H9 (cell line): ENCODE measurements around the gene TMEM117. TPM values are rescaled to one million over a fixed set of nuclear protein-coding genes. Genes with fewer than 3 reads are reported as not detected.

ENCODE experiments used
- DNase-seq: peaks from one replicate; pipeline ENCODE4 v3.0.0-alpha.2; 2017
- H2AFZ ChIP-seq: one replicate; pipeline ENCODE4 v1.6.1; 2013; ENCODE audit warnings: mild to moderate bottlenecking, low read length, control low read depth, moderate library complexity
- H2AK5ac ChIP-seq: 2 replicates; pipeline ENCODE4 v1.6.1; 2013; ENCODE audit warnings: low read length, control low read depth, mixed read lengths; ENCODE audit not compliant: insufficient read length
- H2BK120ac ChIP-seq: one replicate; pipeline ENCODE4 v1.6.1; 2013; ENCODE audit warnings: low read depth, mild to moderate bottlenecking, low read length, control low read depth, inconsistent platforms; ENCODE audit not compliant: poor library complexity, severe bottlenecking
- H2BK12ac ChIP-seq: 2 replicates; pipeline ENCODE4 v1.6.1; 2013; ENCODE audit warnings: low read length, control low read depth, mixed read lengths, low read depth; ENCODE audit not compliant: insufficient read length
- H2BK15ac ChIP-seq: 2 replicates; pipeline ENCODE4 v1.6.1; 2013; ENCODE audit warnings: low read depth, low read length, control low read depth
- H2BK20ac ChIP-seq: one replicate; pipeline ENCODE4 v1.6.1; 2013; ENCODE audit warnings: low read depth, mild to moderate bottlenecking, low read length, control low read depth, inconsistent platforms; ENCODE audit not compliant: poor library complexity, severe bottlenecking
- H2BK5ac ChIP-seq: 2 replicates; pipeline ENCODE4 v1.6.1; 2013; ENCODE audit warnings: low read length, control low read depth, mixed read lengths; ENCODE audit not compliant: insufficient read length
- H3K14ac ChIP-seq: 2 replicates; pipeline ENCODE4 v1.6.1; 2013; ENCODE audit warnings: low read length, control low read depth; ENCODE audit not compliant: insufficient read depth
- H3K18ac ChIP-seq: 2 replicates; pipeline ENCODE4 v1.6.1; 2013; ENCODE audit warnings: low read depth, mild to moderate bottlenecking, mixed read lengths, low read length, control low read depth; ENCODE audit not compliant: insufficient read length
- H3K23ac ChIP-seq: 2 replicates; pipeline ENCODE4 v1.6.1; 2013; ENCODE audit warnings: low read length, control low read depth, mixed read lengths, low read depth; ENCODE audit not compliant: insufficient read length
- H3K23me2 ChIP-seq: 2 replicates; pipeline ENCODE4 v1.6.1; 2013; ENCODE audit warnings: low read depth, mild to moderate bottlenecking, mixed read lengths, low read length, control low read depth; ENCODE audit not compliant: insufficient read length, poor library complexity, severe bottlenecking
- H3K27ac ChIP-seq: 2 replicates; pipeline ENCODE4 v1.5.1; 2013; ENCODE audit warnings: low read length, control low read depth, mixed read lengths, low read depth; ENCODE audit not compliant: insufficient read length
- H3K27me3 ChIP-seq: 2 replicates; pipeline ENCODE4 v1.6.1; 2013; ENCODE audit warnings: low read length, control low read depth, inconsistent platforms; ENCODE audit not compliant: insufficient read depth
- H3K4ac ChIP-seq: 2 replicates; pipeline ENCODE4 v1.6.1; 2013; ENCODE audit warnings: low read depth, mild to moderate bottlenecking, control low read depth, inconsistent platforms, low read length, moderate library complexity
- H3K4me1 ChIP-seq: 2 replicates; pipeline ENCODE4 v1.6.1; 2013; ENCODE audit warnings: low read length, control low read depth, inconsistent platforms; ENCODE audit not compliant: insufficient read depth
- H3K4me2 ChIP-seq: 2 replicates; pipeline ENCODE4 v1.6.1; 2013; ENCODE audit warnings: low read length, control low read depth, mixed read lengths; ENCODE audit not compliant: insufficient read length, insufficient read depth
- H3K56ac ChIP-seq: 2 replicates; pipeline ENCODE4 v1.6.1; 2013; ENCODE audit warnings: low read depth, mild to moderate bottlenecking, mixed read lengths, low read length, control low read depth; ENCODE audit not compliant: insufficient read length
- H3K79me1 ChIP-seq: 2 replicates; pipeline ENCODE4 v1.6.1; 2013; ENCODE audit warnings: low read depth, mild to moderate bottlenecking, moderate library complexity, low read length, control low read depth, inconsistent platforms; ENCODE audit not compliant: insufficient read depth, poor library complexity, severe bottlenecking
- H3K79me2 ChIP-seq: 2 replicates; pipeline ENCODE4 v1.6.1; 2013; ENCODE audit warnings: low read length, control low read depth, inconsistent platforms; ENCODE audit not compliant: insufficient read depth
- H3K9ac ChIP-seq: 2 replicates; pipeline ENCODE4 v1.6.1; 2013; ENCODE audit warnings: low read length, control low read depth, mixed read lengths; ENCODE audit not compliant: insufficient read length; ENCODE audit errors: extremely low read depth
- H3K9me3 ChIP-seq: one replicate; pipeline ENCODE4 v1.6.1; 2013; ENCODE audit warnings: low read depth, low read length, inconsistent platforms; ENCODE audit not compliant: control insufficient read depth
- H3T11ph ChIP-seq: one replicate; pipeline ENCODE4 v1.6.1; 2013; ENCODE audit warnings: mild to moderate bottlenecking, low read length, control low read depth, inconsistent platforms
- H4K20me1 ChIP-seq: one replicate; pipeline ENCODE4 v1.6.1; 2013; ENCODE audit not compliant: control insufficient read depth, insufficient read length, insufficient read depth
- H4K5ac ChIP-seq: 2 replicates; pipeline ENCODE4 v1.6.1; 2013; ENCODE audit warnings: low read depth, mild to moderate bottlenecking, mixed read lengths, low read length, control low read depth; ENCODE audit not compliant: insufficient read length
- H4K8ac ChIP-seq: replicated peaks from 2 replicates; pipeline ENCODE4 v1.6.1; 2013; ENCODE audit warnings: low read length, control low read depth, mixed read lengths, low read depth; ENCODE audit not compliant: insufficient read length
- H4K91ac ChIP-seq: 2 replicates; pipeline ENCODE4 v1.6.1; 2013; ENCODE audit warnings: low read depth, mild to moderate bottlenecking, moderate library complexity, mixed read lengths, low read length, control low read depth; ENCODE audit not compliant: insufficient read length
- H3K27ac Mint-ChIP-seq, 3 experiments: 2 replicates in 2 of 3; 3 replicates in 1 of 3; pipeline ENCODE4 v1.8.0; 2020 to 2021; ENCODE audit warnings: mixed read lengths in 3 of 3, mild to moderate bottlenecking in 1 of 3, moderate library complexity in 1 of 3
- H3K27me3 Mint-ChIP-seq: 2 replicates; pipeline ENCODE4 v1.8.0; 2021; ENCODE audit warnings: low read depth, mild to moderate bottlenecking, moderate library complexity, mixed read lengths
- H3K36me3 Mint-ChIP-seq, 3 experiments: 2 replicates in 2 of 3; 3 replicates in 1 of 3; pipeline ENCODE4 v1.8.0; 2020 to 2021; ENCODE audit warnings: low read depth in 3 of 3, mixed read lengths in 3 of 3; ENCODE audit not compliant: insufficient read depth in 1 of 3
- H3K4me1 Mint-ChIP-seq, 2 experiments: 2 replicates each; pipeline ENCODE4 v1.8.0; 2020; ENCODE audit warnings: mixed read lengths in 2 of 2
- H3K4me3 Mint-ChIP-seq, 2 experiments: 2 replicates in 1 of 2; 3 replicates in 1 of 2; pipeline ENCODE4 v1.8.0; 2020 to 2021; ENCODE audit warnings: mild to moderate bottlenecking in 2 of 2, mixed read lengths in 2 of 2, moderate library complexity in 1 of 2
- H3K9me3 Mint-ChIP-seq, 2 experiments: 2 replicates in 1 of 2; 3 replicates in 1 of 2; pipeline ENCODE4 v1.8.0; 2020; ENCODE audit warnings: mild to moderate bottlenecking in 2 of 2, mixed read lengths in 2 of 2, moderate library complexity in 1 of 2
- CTCF ChIP-seq: fragments of 200-600 bp; sonication (generic); conservative IDR thresholded peaks from 3 replicates; pipeline ENCODE4 v1.8.0; 2021; ENCODE audit warnings: antibody characterized with exemption, mild to moderate bottlenecking
- WGBS: extraction: QIAGEN DNeasy Blood & Tissue Kit; methylation state at CpG from one replicate; pipeline ENCODE4 v1.1.7; 2013; ENCODE audit warnings: missing lambda C conversion rate, low lambda C conversion rate, mixed read lengths; ENCODE audit not compliant: insufficient read length; ENCODE audit errors: extremely low coverage; 5-methylcytosine and 5-hydroxymethylcytosine counted together
- total RNA-seq: library from RNA; stranded (reverse); gene quantifications from 2 replicates; pipeline ENCODE4 v1.2.1, GENCODE V29; 2021

TMEM117 gene
- total RNA-seq, 1 experiment from 2014 or later = 1.7 TPM

DNA sequence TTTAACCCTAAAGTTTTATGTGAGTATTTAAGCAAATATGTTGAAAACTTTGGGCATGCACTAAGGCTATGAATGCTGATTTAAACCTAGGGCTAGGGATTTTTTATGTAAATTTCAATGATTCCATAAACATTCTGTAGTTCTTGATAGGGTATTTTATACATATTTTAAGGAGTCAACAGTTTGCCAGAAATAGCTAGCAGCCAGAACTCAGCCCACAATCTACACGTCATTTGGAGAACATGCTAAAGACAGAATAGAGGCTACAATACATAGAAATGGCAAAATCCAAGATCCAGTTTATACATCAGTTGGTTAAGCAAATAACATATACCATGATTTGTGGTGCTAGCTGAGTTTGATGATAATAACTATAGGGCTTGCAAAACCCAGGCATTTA is 184.7 kb downstream of the TMEM117 start:
- H3K4me3 Mint-ChIP-seq = no peak overlapping the region
- no peaks in the 10 kb centered on the region for H3K27me3 Mint-ChIP-seq
- H3K4me2 ChIP-seq = no peak overlapping the region
- no peaks in the 10 kb centered on the region for H3K79me1 ChIP-seq
- H3K4me1 Mint-ChIP-seq = peaks cover 16 to 22% of the 10 kb centered on the region in 2 experiments
- H2AFZ ChIP-seq = no peak overlapping the region
- no peak overlapping the region for H2BK5ac ChIP-seq
- H3K27ac ChIP-seq = no peak overlapping the region
- no peak overlapping the region for H2BK120ac ChIP-seq
- H4K5ac ChIP-seq = no peak overlapping the region
- H3K9ac ChIP-seq = no peak overlapping the region
- H3K9me3 ChIP-seq = no peaks in the 10 kb centered on the region
- H3K23ac ChIP-seq = no peak overlapping the region
- no peak overlapping the region for H2AK5ac ChIP-seq
- no peak overlapping the region for H2BK20ac ChIP-seq
- no peak for TF ChIP-seq CTCF
- H3K14ac ChIP-seq = no peak overlapping the region
- H4K8ac ChIP-seq = no peak overlapping the region
- no peak overlapping the region for H3K27ac Mint-ChIP-seq
- no peak overlapping the region for H4K91ac ChIP-seq
- H2BK15ac ChIP-seq = no peak overlapping the region
- peaks cover 0 to 2% (median 0%) of the 10 kb centered on the region in 3 experiments; a peak in 2 of 7 replicates for H3K36me3 Mint-ChIP-seq
- peaks cover 4 to 5% of the 10 kb centered on the region in 2 experiments; a peak in 2 of 5 replicates for H3K9me3 Mint-ChIP-seq
- no peaks in the 10 kb centered on the region for H3K79me2 ChIP-seq
- H3T11ph ChIP-seq = no peak overlapping the region
- no peaks in the 10 kb centered on the region for H3K27me3 ChIP-seq
- H3K4me1 ChIP-seq = peaks cover 2% of the 10 kb centered on the region; the same call in 1 of the 2 replicates
- no peak overlapping the region for H3K18ac ChIP-seq
- H3K4ac ChIP-seq = no peak overlapping the region
- no peak for DNase-seq
- H4K20me1 ChIP-seq = no peaks in the 10 kb centered on the region
- no CpG with 5 or more reads among the region's 1 CpG for WGBS
- H2BK12ac ChIP-seq = no peak overlapping the region
- no peaks in the 10 kb centered on the region for H3K23me2 ChIP-seq
- H3K56ac ChIP-seq = no peak overlapping the region
